ENCODE measurements around the gene OVCH2.

- TF ChIP-seq CTCF (IDR thresholded peaks at IDR 0.05; ENCODE audit: low read depth, low read length) (no peak), POLR2A (IDR thresholded peaks at IDR 0.05; ENCODE audit: extremely low read depth, insufficient read length) (no peak), MAX (IDR thresholded peaks at IDR 0.05; ENCODE audit: low read depth, low read length) (no peak)
Measured at GRCh38 chr11:7677071-7677470, 29.2 kb downstream of the OVCH2 start.

All from NB4 (cell line).